Smooth muscle cell (in vitro differentiated cells): Measurements from ENCODE around the gene ZNF438. TPM values are rescaled to one million over a fixed set of nuclear protein-coding genes. Genes with fewer than 3 reads are reported as not detected.

ENCODE experiments used
- DNase-seq: peaks from one replicate; lab custom pipeline; 2025; ENCODE audit not compliant: unreplicated experiment; lab: John Stamatoyannopoulos, UW
- H2AFZ ChIP-seq: fragments of 200-600 bp; sonication (generic); 2 replicates; pipeline ENCODE4 v1.6.0; 2016; ENCODE audit warnings: antibody characterized with exemption, low read depth, mild to moderate bottlenecking
- H3F3A ChIP-seq: fragments of 200-600 bp; sonication (generic); 2 replicates; pipeline ENCODE4 v1.6.0; 2017; ENCODE audit warnings: antibody characterized with exemption, low read depth
- H3K27ac ChIP-seq: fragments of 200-600 bp; sonication (generic); 2 replicates; pipeline ENCODE4 v1.5.1; 2016; ENCODE audit warnings: low read depth, mild to moderate bottlenecking
- H3K27me3 ChIP-seq: fragments of 200-600 bp; sonication (generic); 2 replicates; pipeline ENCODE4 v1.6.1; 2016; ENCODE audit warnings: low read depth, mild to moderate bottlenecking
- H3K36me3 ChIP-seq: fragments of 200-600 bp; sonication (generic); 2 replicates; pipeline ENCODE4 v1.5.1; 2016; ENCODE audit warnings: low read depth
- H3K4me1 ChIP-seq: fragments of 200-600 bp; sonication (generic); 2 replicates; pipeline ENCODE4 v1.5.1; 2016; ENCODE audit warnings: low read depth
- H3K4me2 ChIP-seq: fragments of 200-600 bp; sonication (generic); 2 replicates; pipeline ENCODE4 v1.6.0; 2016; ENCODE audit warnings: mild to moderate bottlenecking
- H3K4me3 ChIP-seq: fragments of 200-600 bp; sonication (generic); 2 replicates; pipeline ENCODE4 v1.5.1; 2016; ENCODE audit warnings: mild to moderate bottlenecking
- H3K79me2 ChIP-seq: fragments of 200-600 bp; sonication (generic); 2 replicates; pipeline ENCODE4 v1.6.0; 2016; ENCODE audit warnings: low read depth, mild to moderate bottlenecking
- H3K9ac ChIP-seq: fragments of 200-600 bp; sonication (generic); 2 replicates; pipeline ENCODE4 v1.6.0; 2016; ENCODE audit warnings: low read depth
- H3K9me3 ChIP-seq: fragments of 200-600 bp; sonication (generic); replicated peaks from 2 replicates; pipeline ENCODE4 v1.5.1; 2016; ENCODE audit warnings: low read depth
- H4K20me1 ChIP-seq: fragments of 200-600 bp; sonication (generic); 2 replicates; pipeline ENCODE4 v1.6.0; 2016; ENCODE audit warnings: low read depth
- WGBS: methylation state at CpG from one replicate; pipeline ENCODE4 v1.1.7; 2016; ENCODE audit warnings: low lambda C conversion rate; 5-methylcytosine and 5-hydroxymethylcytosine counted together
- polyA plus RNA-seq: library from polyadenylated mRNA; unstranded; fragments of >200 nt; fragmentation: Nextera tagmentation; extraction: Ambion mirVana; gene quantifications from 2 replicates; pipeline ENCODE4 v1.2.1, GENCODE V29; 2016
- total RNA-seq: library from RNA; depleted of rRNA; stranded (reverse); fragments of >200 nt; gene quantifications from 2 replicates; pipeline ENCODE4 v1.2.3, GENCODE V29; 2014
- TF ChIP-seq, protein P1 (sequence below): fragments of 200-600 bp; sonication (generic); IDR thresholded peaks from 2 replicates; pipeline ENCODE4 v1.5.1; 2017; ENCODE audit warnings: borderline replicate concordance, mild to moderate bottlenecking, antibody characterized with exemption; ENCODE audit not compliant: insufficient read depth, poor library complexity, severe bottlenecking

ZNF438 gene
- total and polyA plus RNA-seq, 2 experiments from 2014 or later, result 2.8 to 3.4 TPM

DNA sequence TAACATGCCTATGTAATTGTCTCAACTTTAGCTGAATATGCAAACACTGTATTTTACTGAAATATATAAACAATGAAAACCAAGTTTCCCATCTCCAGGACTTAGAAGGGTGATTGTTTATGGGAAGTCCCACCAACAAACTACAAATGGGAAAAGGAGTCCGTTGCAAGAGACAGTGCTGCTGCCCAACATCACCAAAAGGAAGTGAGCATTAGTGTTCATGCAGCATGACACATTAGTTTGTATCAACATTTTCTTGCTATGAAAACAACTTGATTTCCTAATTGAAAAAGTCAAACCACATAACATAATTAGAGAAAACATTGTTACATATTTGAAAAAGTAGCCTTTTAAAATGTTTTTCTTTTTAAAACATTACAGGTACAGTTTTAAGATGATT is 138.5 kb downstream of the ZNF438 start:
- 53% methylated on average over 1 of the region's 1 CpG for WGBS
- H3K27me3 ChIP-seq, result no peaks in the 10 kb centered on the region
- no peak for DNase-seq

DNA sequence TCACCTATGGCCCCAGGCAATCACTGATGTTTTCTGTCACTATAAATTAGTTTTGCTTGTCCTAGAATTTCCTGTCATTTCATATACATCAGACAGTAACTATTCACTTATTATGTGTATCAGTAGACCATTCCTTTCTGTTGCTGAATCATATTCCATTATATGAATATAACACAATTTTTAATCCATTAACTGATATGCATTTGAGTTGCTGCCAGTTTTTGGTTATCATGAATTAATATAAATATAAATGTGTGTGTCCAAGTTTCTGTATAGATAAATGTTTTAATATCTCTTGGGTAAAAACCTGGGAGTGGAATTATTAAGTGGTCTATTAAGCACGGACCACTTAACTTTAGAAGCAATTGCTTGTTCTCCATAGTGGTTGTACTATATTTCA is 143.8 kb downstream of the ZNF438 start:
- DNase-seq, result no peak
- Histone ChIP-seq H2AFZ (no peak overlapping the region), H3K27ac (no peak overlapping the region), H3K27me3 (no peaks in the 10 kb centered on the region), H4K20me1 (no peaks in the 10 kb centered on the region), H3K9me3 (no peaks in the 10 kb centered on the region), H3K4me2 (no peak overlapping the region), H3F3A (no peaks in the 10 kb centered on the region), H3K79me2 (no peaks in the 10 kb centered on the region), H3K36me3 (no peaks in the 10 kb centered on the region), H3K9ac (no peak overlapping the region), H3K4me1 (no peaks in the 10 kb centered on the region), H3K4me3 (no peak overlapping the region)
- TF ChIP-seq, protein P1, sequence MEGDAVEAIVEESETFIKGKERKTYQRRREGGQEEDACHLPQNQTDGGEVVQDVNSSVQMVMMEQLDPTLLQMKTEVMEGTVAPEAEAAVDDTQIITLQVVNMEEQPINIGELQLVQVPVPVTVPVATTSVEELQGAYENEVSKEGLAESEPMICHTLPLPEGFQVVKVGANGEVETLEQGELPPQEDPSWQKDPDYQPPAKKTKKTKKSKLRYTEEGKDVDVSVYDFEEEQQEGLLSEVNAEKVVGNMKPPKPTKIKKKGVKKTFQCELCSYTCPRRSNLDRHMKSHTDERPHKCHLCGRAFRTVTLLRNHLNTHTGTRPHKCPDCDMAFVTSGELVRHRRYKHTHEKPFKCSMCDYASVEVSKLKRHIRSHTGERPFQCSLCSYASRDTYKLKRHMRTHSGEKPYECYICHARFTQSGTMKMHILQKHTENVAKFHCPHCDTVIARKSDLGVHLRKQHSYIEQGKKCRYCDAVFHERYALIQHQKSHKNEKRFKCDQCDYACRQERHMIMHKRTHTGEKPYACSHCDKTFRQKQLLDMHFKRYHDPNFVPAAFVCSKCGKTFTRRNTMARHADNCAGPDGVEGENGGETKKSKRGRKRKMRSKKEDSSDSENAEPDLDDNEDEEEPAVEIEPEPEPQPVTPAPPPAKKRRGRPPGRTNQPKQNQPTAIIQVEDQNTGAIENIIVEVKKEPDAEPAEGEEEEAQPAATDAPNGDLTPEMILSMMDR, result no peak
- WGBS, result 91% methylated on average over 1 of the region's 1 CpG

More for the DNA sequence above, 138.5 kb downstream of the ZNF438 start:
- H3K27ac ChIP-seq, result no peak overlapping the region
- H3F3A ChIP-seq, result no peaks in the 10 kb centered on the region
- no peaks in the 10 kb centered on the region for H3K79me2 ChIP-seq
- no peaks in the 10 kb centered on the region for H4K20me1 ChIP-seq
- TF ChIP-seq, protein P1, result no peak
- H3K9me3 ChIP-seq, result no peaks in the 10 kb centered on the region
- no peak overlapping the region for H3K4me3 ChIP-seq
- H3K36me3 ChIP-seq, result no peaks in the 10 kb centered on the region
- no peak overlapping the region for H3K4me2 ChIP-seq
- H3K9ac ChIP-seq, result no peak overlapping the region
- no peaks in the 10 kb centered on the region for H3K4me1 ChIP-seq
- no peak overlapping the region for H2AFZ ChIP-seq

DNA sequence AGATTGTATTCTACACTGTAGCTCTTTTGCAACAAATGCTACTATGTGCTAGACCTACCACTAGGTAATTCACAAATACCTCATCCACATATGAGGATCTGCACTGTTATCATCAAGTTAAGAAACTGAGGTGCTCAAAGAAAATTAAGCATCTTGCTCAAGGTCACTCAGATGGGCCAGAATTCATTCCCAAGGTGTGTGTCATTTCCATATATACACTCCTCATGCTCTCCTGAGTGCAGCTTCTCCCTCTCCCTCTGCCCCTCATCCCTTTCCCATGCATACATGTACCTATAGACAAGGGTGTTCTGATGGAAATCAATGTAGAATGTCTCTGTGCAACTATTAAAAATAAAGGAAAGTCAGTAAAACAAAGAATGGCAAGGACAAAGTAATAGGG is 146.2 kb downstream of the ZNF438 start:
- Histone ChIP-seq H4K20me1 (no peaks in the 10 kb centered on the region), H3F3A (no peaks in the 10 kb centered on the region), H3K27ac (no peak overlapping the region), H3K79me2 (no peaks in the 10 kb centered on the region), H3K4me2 (no peak overlapping the region), H2AFZ (no peak overlapping the region), H3K36me3 (no peaks in the 10 kb centered on the region), H3K4me3 (no peak overlapping the region), H3K27me3 (no peaks in the 10 kb centered on the region), H3K9ac (no peak overlapping the region), H3K4me1 (no peaks in the 10 kb centered on the region), H3K9me3 (no peaks in the 10 kb centered on the region)
- no peak for DNase-seq
- TF ChIP-seq, protein P1, result no peak

DNA sequence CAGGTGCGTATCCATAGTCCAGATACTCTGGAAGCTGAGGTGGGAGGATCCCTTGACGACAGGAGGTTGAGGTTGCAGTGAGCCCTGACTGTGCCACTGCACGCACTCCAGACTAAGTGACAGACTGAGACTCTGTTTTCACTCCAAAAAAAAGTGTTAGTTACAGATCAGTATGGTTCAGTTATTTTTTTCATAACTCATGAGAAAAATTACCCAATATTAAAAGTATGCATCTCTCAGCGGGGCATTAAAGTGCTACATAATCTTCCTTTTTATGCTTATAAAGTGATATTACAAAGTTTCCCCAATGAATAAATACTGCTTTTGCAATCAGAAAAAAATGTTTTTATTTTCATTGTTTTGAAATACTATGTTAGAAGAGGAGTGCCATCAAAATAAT is 147.9 kb downstream of the ZNF438 start:
- Histone ChIP-seq H3K27ac (no peak overlapping the region), H3K4me1 (no peaks in the 10 kb centered on the region), H3K9me3 (no peaks in the 10 kb centered on the region), H3K79me2 (no peaks in the 10 kb centered on the region), H3K4me3 (no peak overlapping the region), H3K36me3 (no peaks in the 10 kb centered on the region), H3K27me3 (no peaks in the 10 kb centered on the region), H3F3A (no peaks in the 10 kb centered on the region), H4K20me1 (no peaks in the 10 kb centered on the region), H2AFZ (no peak overlapping the region), H3K9ac (no peak overlapping the region), H3K4me2 (no peak overlapping the region)
- DNase-seq, result no peak
- 89% methylated on average over 4 of the region's 4 CpGs for WGBS
- TF ChIP-seq, protein P1, result no peak
